GM10266 (cell line): Measurements from ENCODE around the gene SEMA3G.

Source experiments
- DNase-seq: peaks from one replicate; pipeline ENCODE4 v3.0.0; 2012; ENCODE audit errors: extremely low spot score
- CTCF ChIP-seq: IDR thresholded peaks from 2 replicates; pipeline ENCODE4 v1.5.1; 2012; ENCODE audit warnings: mild to moderate bottlenecking, low read depth; ENCODE audit not compliant: control insufficient read depth, insufficient read depth; ENCODE audit errors: missing control alignments

The SEMA3G gene

GRCh38 chr3:52489453-52489852 lies 44.5 kb upstream of the SEMA3G start:
- no peak for DNase-seq
- no peak for TF ChIP-seq CTCF

DNA sequence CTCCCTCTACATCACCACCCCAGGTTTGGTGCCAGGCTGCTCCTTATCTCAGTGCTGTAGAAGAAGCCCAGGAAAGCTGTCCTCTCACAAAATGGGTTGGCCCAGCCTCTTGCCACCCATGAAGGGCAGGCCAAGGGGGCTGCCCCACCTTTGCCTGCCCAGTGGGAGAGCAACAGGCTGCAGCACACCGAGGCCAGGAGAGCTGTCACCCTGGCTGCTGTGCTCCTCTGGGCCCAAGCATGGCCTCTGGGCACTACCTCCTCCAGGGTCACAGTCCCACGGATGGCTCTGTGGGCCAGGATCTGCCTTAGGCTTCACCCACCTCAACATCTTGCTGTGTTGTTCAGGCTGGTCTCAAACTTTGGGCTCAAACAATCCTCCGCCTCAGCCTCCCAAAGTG lies 43.8 kb upstream of the SEMA3G start:
- no peak for DNase-seq
- TF ChIP-seq CTCF, result no peak

GRCh38 chr3:52487788-52488691 lies 43.1 kb upstream of the SEMA3G start:
- no peak for TF ChIP-seq CTCF

GRCh38 chr3:52487050-52487787 lies 42.3 kb upstream of the SEMA3G start:
- no peak for TF ChIP-seq CTCF

More at GRCh38 chr3:52487788-52488691, 43.1 kb upstream of the SEMA3G start:
- no peak for DNase-seq

DNA sequence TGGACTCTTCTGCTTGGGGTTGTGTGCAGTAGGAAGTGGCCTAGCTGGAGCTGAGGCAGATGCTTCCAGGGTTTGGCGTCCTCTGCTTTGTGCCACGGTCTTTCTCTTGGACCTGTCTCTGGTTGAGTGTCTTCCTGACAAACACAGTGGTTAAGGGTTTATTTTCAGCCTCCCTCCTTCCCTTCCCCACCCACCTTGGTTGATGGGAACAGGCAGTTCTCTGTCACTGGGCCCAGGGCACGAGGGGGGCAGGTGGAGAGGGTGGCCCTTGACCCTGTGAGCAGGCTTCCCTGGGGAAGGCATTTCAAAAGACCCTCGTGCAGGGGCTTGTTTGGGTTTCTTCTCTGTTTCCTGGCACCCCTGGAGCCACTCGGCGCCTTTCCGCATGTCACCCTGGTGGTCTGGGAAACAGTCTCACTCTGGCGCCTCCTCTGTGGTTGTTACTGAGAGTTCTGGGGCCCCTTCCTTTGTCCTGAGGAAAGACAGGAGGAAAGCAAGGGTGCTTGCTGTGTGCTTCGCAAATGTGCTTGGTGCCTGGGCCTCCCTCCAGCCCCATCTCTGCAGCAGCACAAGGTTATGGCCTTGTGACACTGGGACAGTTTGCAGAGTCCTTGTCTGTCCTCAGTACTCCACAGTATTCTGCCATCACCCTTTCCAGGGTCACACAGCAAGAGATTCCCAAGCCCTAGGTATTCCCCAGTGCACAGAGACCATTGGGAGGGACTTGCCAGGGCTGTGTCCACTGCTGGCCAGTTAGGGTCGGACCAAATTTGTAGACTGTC lies 40.0 kb upstream of the SEMA3G start:
- no peak for TF ChIP-seq CTCF
- no peak for DNase-seq

More at GRCh38 chr3:52487050-52487787, 42.3 kb upstream of the SEMA3G start:
- no peak for DNase-seq

- no peak for DNase-seq
- TF ChIP-seq CTCF, result no peak
Measured at GRCh38 chr3:52483577-52484381, 38.9 kb upstream of the SEMA3G start.
